ENCODE data around the gene ZDHHC5. TPM values are rescaled to one million over a fixed set of nuclear protein-coding genes. Genes with fewer than 3 reads are reported as not detected.
"Not testable (repeated sequence)": the region's sequence is repeated elsewhere in the genome, so short reads cannot be mapped to it uniquely, and the experiment has no call there.

ZDHHC5 gene
- polyA plus RNA-seq, 1 donor: 46.4 TPM

DNA sequence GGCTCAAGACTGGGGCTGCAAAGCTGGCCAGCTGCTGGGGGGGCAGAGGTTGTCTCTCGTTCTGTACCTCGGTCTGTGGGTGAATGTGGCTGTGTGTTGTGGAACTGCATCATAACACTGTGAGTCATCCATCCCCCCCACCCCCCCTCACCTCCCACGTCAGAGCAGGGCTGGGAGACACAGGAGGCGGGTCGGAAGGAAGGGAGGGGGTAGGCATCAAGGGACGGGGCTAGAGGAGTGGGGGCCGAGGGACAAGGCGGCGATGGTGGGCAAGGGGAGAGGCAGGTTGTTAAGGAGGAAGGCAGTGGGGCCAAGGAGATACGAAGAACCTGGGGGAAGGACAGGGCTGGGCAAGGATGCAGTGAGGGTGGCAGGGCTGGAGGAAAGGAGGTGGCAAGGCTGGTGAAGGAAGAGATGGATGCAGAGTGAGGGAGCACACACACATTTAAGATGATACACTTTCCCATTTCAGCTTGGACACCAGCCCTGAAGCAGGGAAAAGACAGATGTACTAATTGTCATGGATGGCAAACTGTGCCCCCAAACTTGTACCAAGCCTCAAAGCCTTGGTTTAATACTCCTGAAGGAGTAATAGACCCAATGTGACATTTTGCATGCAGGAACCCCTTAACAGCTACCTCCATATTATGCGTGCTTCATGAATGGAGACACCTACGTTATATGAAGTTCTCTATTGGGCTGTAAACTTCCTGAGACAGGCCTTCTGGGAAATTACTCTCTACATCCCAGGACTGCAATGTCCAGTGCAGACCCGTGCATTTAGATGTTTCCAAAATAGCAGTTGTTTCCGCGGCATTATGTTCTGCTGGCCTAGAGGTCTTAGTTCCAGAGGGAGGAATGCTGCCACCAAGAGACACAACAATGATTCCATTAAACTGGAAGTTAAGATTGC lies 17.8 kb upstream of the ZDHHC5 start, which contains the start of gene YPEL4:
TSS of gene YPEL4 (minus strand) at position 87 of the 913 bp plus-strand sequence. CDS start 2,805 bp downstream, outside the sequence.
- Histone ChIP-seq H3K9me3 (ENCODE audit: control insufficient read depth, low read depth, low read length) (no peaks in the 10 kb centered on the region), H3K27ac (ENCODE audit: low read length) (peak within 1 kb of the TSS; percentile 10), H3K4me3 (ENCODE audit: low read length) (peak within 1 kb of the TSS; percentile 27), H3K4me1 (ENCODE audit: control insufficient read depth, insufficient read depth, low read length) (peaks cover 31% of the 10 kb centered on the region), H3K36me3 (ENCODE audit: control insufficient read depth, insufficient read depth, low read length) (no peaks in the 10 kb centered on the region), H3K27me3 (ENCODE audit: control insufficient read depth, insufficient read depth, low read length) (peaks cover 70% of the 10 kb centered on the region)
- WGBS (ENCODE audit: insufficient coverage, low lambda C conversion rate): 0% methylated on average over 3 of the region's 15 CpGs
- peak; percentile 54 to 56 for DNase-seq

GRCh38 chr11:57650739-57651090 lies 17.2 kb upstream of the ZDHHC5 start:
- H3K4me1 ChIP-seq (ENCODE audit: control insufficient read depth, insufficient read depth, low read length): peaks cover 26% of the 10 kb centered on the region
- no peak overlapping the region for H3K4me3 ChIP-seq (ENCODE audit: low read length)
- DNase-seq: no peak
- no peaks in the 10 kb centered on the region for H3K9me3 ChIP-seq (ENCODE audit: control insufficient read depth, low read depth, low read length)
- no peaks in the 10 kb centered on the region for H3K36me3 ChIP-seq (ENCODE audit: control insufficient read depth, insufficient read depth, low read length)
- H3K27me3 ChIP-seq (ENCODE audit: control insufficient read depth, insufficient read depth, low read length): peaks cover 66% of the 10 kb centered on the region
- H3K27ac ChIP-seq (ENCODE audit: low read length): no peak overlapping the region
- WGBS (ENCODE audit: insufficient coverage, low lambda C conversion rate): 43% methylated on average over 2 of the region's 5 CpGs

DNA sequence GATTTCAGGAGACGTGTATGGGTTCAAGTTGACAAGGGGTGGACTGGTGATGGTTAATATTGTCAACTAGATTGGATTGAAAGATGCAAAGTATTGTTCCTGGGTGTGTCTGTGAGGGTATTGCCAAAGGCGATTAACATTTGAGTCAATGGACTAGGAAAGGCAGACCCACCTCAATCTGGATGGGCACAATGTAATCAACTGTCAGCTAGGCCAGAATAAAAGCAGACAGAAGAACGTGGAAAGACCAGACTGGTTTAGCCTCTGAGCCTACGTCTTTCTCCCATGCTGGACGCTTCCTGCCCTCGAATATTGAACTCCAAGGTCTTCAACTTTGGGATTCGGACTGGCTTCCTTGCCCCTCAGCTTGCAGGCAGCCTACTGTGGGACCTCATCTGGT lies 16.5 kb upstream of the ZDHHC5 start:
- Histone ChIP-seq H3K27ac (ENCODE audit: low read length) (no peak overlapping the region), H3K36me3 (ENCODE audit: control insufficient read depth, insufficient read depth, low read length) (no peaks in the 10 kb centered on the region), H3K4me3 (ENCODE audit: low read length) (no peak overlapping the region), H3K9me3 (ENCODE audit: control insufficient read depth, low read depth, low read length) (no peaks in the 10 kb centered on the region), H3K27me3 (ENCODE audit: control insufficient read depth, insufficient read depth, low read length) (peaks cover 59% of the 10 kb centered on the region), H3K4me1 (ENCODE audit: control insufficient read depth, insufficient read depth, low read length) (peaks cover 21% of the 10 kb centered on the region)
- no CpG with 5 or more reads among the region's 7 CpGs for WGBS (ENCODE audit: insufficient coverage, low lambda C conversion rate)
- no peak for DNase-seq

- WGBS (ENCODE audit: insufficient coverage, low lambda C conversion rate): no CpG with 5 or more reads among the region's 14 CpGs
- not testable (repeated sequence) for H3K9me3 ChIP-seq (ENCODE audit: control insufficient read depth, low read depth, low read length); DNase-seq; H3K4me3 ChIP-seq (ENCODE audit: low read length); H3K36me3 ChIP-seq (ENCODE audit: control insufficient read depth, insufficient read depth, low read length); H3K27ac ChIP-seq (ENCODE audit: low read length)
- Histone ChIP-seq H3K27me3 (ENCODE audit: control insufficient read depth, insufficient read depth, low read length) (peaks cover 51% of the 10 kb centered on the region), H3K4me1 (ENCODE audit: control insufficient read depth, insufficient read depth, low read length) (peaks cover 21% of the 10 kb centered on the region)
These were observed 15.7 kb upstream of the ZDHHC5 start for GRCh38 chr11:57652230-57652629.

GRCh38 chr11:57652662-57653061 lies 15.3 kb upstream of the ZDHHC5 start:
- Histone ChIP-seq H3K4me3 (ENCODE audit: low read length) (no peak overlapping the region), H3K9me3 (ENCODE audit: control insufficient read depth, low read depth, low read length) (no peaks in the 10 kb centered on the region), H3K27me3 (ENCODE audit: control insufficient read depth, insufficient read depth, low read length) (peaks cover 47% of the 10 kb centered on the region), H3K27ac (ENCODE audit: low read length) (no peak overlapping the region), H3K36me3 (ENCODE audit: control insufficient read depth, insufficient read depth, low read length) (no peaks in the 10 kb centered on the region), H3K4me1 (ENCODE audit: control insufficient read depth, insufficient read depth, low read length) (peaks cover 18% of the 10 kb centered on the region)
- WGBS (ENCODE audit: insufficient coverage, low lambda C conversion rate): no CpG with 5 or more reads among the region's 3 CpGs
- no peak for DNase-seq

DNA sequence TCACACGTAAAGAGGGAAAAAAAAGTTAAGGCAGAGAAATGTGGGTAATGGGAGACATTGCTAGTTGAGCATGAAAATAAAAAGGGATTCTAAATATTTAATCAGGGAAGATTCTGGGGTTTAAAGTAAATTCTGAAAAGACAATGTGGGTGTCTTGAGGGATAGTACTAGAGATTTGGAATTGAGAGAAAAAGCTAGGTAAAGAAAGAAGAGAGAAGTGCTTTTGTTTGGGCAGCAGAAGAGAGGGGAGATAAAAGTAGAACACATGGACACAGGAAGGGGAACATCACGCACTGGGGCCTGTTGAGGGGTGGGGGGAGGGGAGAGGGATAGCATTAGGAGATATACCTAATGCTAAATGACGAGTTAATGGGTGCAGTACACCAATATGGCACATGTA lies 14.8 kb upstream of the ZDHHC5 start:
- WGBS (ENCODE audit: insufficient coverage, low lambda C conversion rate): 0% methylated on average over 1 of the region's 3 CpGs
- Histone ChIP-seq H3K36me3 (ENCODE audit: control insufficient read depth, insufficient read depth, low read length) (no peaks in the 10 kb centered on the region), H3K4me3 (ENCODE audit: low read length) (no peak overlapping the region), H3K4me1 (ENCODE audit: control insufficient read depth, insufficient read depth, low read length) (peaks cover 14% of the 10 kb centered on the region), H3K9me3 (ENCODE audit: control insufficient read depth, low read depth, low read length) (no peaks in the 10 kb centered on the region), H3K27me3 (ENCODE audit: control insufficient read depth, insufficient read depth, low read length) (peaks cover 42% of the 10 kb centered on the region), H3K27ac (ENCODE audit: low read length) (no peak overlapping the region)
- no peak for DNase-seq

GRCh38 chr11:57656885-57657193 lies 11.1 kb upstream of the ZDHHC5 start:
- Histone ChIP-seq H3K4me3 (ENCODE audit: low read length) (peak overlapping the region; percentile 68), H3K36me3 (ENCODE audit: control insufficient read depth, insufficient read depth, low read length) (peaks cover 23% of the 10 kb centered on the region), H3K4me1 (ENCODE audit: control insufficient read depth, insufficient read depth, low read length) (no peaks in the 10 kb centered on the region), H3K27ac (ENCODE audit: low read length) (peak overlapping the region; percentile 77), H3K27me3 (ENCODE audit: control insufficient read depth, insufficient read depth, low read length) (peaks cover 8% of the 10 kb centered on the region), H3K9me3 (ENCODE audit: control insufficient read depth, low read depth, low read length) (no peaks in the 10 kb centered on the region)
- WGBS (ENCODE audit: insufficient coverage, low lambda C conversion rate): no CpG with 5 or more reads among the region's 5 CpGs
- no peak for DNase-seq

DNA sequence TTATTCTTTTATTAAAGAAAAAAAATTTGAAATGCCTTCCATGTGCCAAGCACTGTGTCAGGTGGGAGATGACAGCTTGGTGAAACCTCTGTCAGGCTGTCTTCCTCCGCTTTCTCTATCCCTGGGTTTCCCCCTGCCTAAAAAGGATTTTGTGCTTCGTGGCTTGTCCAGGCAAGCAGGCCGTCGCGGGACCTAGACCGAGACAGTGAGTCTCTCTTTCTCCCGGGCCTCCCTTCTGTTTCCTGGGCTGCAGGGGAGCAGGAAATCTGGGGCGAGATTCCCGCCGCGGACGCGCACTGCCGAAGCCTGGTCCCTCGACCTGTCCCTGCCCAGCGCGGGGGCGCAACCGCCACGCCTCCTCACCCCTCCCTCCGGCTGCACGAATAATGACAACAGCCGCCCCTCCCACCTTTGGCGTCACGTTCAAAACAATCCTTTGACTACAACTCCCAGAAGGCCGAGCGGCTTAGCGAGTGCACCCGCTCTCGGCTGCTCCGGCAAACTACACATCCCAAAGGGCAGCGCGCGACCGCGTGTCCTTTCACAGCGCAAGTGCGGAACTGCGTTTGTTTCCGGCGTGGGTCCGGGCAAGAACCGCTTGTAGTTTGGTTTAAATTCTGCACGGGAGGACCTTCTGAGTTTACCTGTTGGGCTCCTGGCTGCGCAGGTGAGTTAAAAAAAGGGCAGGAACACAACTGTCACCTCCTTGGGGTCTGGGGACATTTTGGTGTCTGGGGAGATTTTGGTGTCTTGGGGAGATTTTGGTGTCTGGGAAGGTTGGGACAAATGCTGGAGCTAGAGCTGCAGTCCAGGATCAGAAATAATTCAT lies 10.5 kb upstream of the ZDHHC5 start, which contains the start of gene CLP1:
TSS of gene CLP1 (plus strand) at position 569 of the 829 bp plus-strand sequence. CDS start 1,715 bp downstream, outside the sequence.
- DNase-seq: peak; percentile 99 to 100
- no CpG with 5 or more reads among the region's 45 CpGs for WGBS (ENCODE audit: insufficient coverage, low lambda C conversion rate)
- Histone ChIP-seq H3K4me3 (ENCODE audit: low read length) (peak within 1 kb of the TSS; percentile 68), H3K36me3 (ENCODE audit: control insufficient read depth, insufficient read depth, low read length) (peaks cover 27% of the 10 kb centered on the region), H3K9me3 (ENCODE audit: control insufficient read depth, low read depth, low read length) (no peaks in the 10 kb centered on the region), H3K27ac (ENCODE audit: low read length) (peak within 1 kb of the TSS; percentile 77), H3K27me3 (ENCODE audit: control insufficient read depth, insufficient read depth, low read length) (peaks cover 3% of the 10 kb centered on the region), H3K4me1 (ENCODE audit: control insufficient read depth, insufficient read depth, low read length) (no peaks in the 10 kb centered on the region)

DNA sequence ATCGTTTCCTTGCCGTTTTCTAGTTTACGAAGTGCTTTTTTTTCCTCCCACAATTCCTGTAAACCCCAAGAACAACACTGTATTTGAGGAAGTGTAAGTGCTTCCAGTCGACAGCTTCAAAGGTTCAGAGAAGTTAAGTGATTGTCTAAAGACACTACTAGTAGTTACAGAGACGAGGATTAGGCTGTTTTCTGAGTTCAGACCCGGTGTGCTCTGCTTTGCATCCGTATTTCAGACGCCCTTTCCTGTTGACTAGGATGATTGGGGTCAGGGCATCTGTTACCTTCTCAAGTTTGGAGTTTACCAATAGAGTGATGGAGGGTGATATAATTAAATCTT lies 9.9 kb upstream of the ZDHHC5 start:
- Histone ChIP-seq H3K36me3 (ENCODE audit: control insufficient read depth, insufficient read depth, low read length) (peaks cover 28% of the 10 kb centered on the region), H3K9me3 (ENCODE audit: control insufficient read depth, low read depth, low read length) (no peaks in the 10 kb centered on the region), H3K4me3 (ENCODE audit: low read length) (peak overlapping the region; percentile 68), H3K4me1 (ENCODE audit: control insufficient read depth, insufficient read depth, low read length) (no peaks in the 10 kb centered on the region), H3K27ac (ENCODE audit: low read length) (no peak overlapping the region), H3K27me3 (ENCODE audit: control insufficient read depth, insufficient read depth, low read length) (no peaks in the 10 kb centered on the region)
- DNase-seq: no peak
- WGBS (ENCODE audit: insufficient coverage, low lambda C conversion rate): no CpG with 5 or more reads among the region's 8 CpGs

DNA sequence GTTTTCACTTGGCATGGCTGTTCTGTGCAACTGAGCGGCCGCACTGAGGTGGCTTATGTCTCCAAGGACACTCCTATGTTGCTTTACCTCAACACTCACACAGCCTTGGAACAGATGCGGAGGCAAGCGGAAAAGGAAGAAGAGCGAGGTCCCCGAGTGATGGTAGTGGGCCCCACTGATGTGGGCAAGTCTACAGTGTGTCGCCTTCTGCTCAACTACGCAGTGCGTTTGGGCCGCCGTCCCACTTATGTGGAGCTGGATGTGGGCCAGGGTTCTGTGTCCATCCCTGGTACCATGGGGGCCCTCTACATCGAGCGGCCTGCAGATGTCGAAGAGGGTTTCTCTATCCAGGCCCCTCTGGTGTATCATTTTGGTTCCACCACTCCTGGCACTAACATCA lies 8.2 kb upstream of the ZDHHC5 start:
- H3K9me3 ChIP-seq (ENCODE audit: control insufficient read depth, low read depth, low read length): no peaks in the 10 kb centered on the region
- WGBS (ENCODE audit: insufficient coverage, low lambda C conversion rate): no CpG with 5 or more reads among the region's 14 CpGs
- peaks cover 28% of the 10 kb centered on the region for H3K36me3 ChIP-seq (ENCODE audit: control insufficient read depth, insufficient read depth, low read length)
- no peak for DNase-seq
- H3K4me1 ChIP-seq (ENCODE audit: control insufficient read depth, insufficient read depth, low read length): no peaks in the 10 kb centered on the region
- H3K4me3 ChIP-seq (ENCODE audit: low read length): no peak overlapping the region
- no peak overlapping the region for H3K27ac ChIP-seq (ENCODE audit: low read length)
- no peaks in the 10 kb centered on the region for H3K27me3 ChIP-seq (ENCODE audit: control insufficient read depth, insufficient read depth, low read length)

Data from large intestine (tissue), 3 donors.